SJSA1 (cell line): ENCODE measurements around the gene CLIC3. TPM values are rescaled to one million over a fixed set of nuclear protein-coding genes. Genes with fewer than 3 reads are reported as not detected.
"Not testable (repeated sequence)": the region's sequence is repeated elsewhere in the genome, so short reads cannot be mapped to it uniquely, and the experiment has no call there.

ENCODE experiments used
- DNase-seq, 2 experiments: peaks; one replicate each; pipeline ENCODE4 v3.0.0-alpha.2; 2015 to 2020; ENCODE audit warnings: low spot score in 2 of 2, low read depth in 1 of 2
- H3K27ac ChIP-seq: fragments of 250-450 bp; sonication (Bioruptor Pico); 2 replicates; pipeline ENCODE4 v1.5.1; 2020; ENCODE audit warnings: mild to moderate bottlenecking, moderate library complexity
- H3K27me3 ChIP-seq: fragments of 250-450 bp; sonication (Bioruptor Pico); replicated peaks from 2 replicates; pipeline ENCODE4 v1.5.1; 2020; ENCODE audit warnings: mild to moderate bottlenecking, moderate library complexity
- H3K36me3 ChIP-seq: fragments of 250-450 bp; sonication (Bioruptor Pico); 2 replicates; pipeline ENCODE4 v1.5.1; 2020; ENCODE audit warnings: mild to moderate bottlenecking
- H3K4me1 ChIP-seq: fragments of 250-450 bp; sonication (Bioruptor Pico); replicated peaks from 2 replicates; pipeline ENCODE4 v1.6.1; 2021; ENCODE audit warnings: mild to moderate bottlenecking
- H3K4me3 ChIP-seq: fragments of 250-450 bp; sonication (Bioruptor Pico); 2 replicates; pipeline ENCODE4 v1.5.1; 2020; ENCODE audit warnings: mild to moderate bottlenecking
- H3K9me3 ChIP-seq: fragments of 250-450 bp; sonication (Bioruptor Pico); replicated peaks from 2 replicates; pipeline ENCODE4 v1.5.1; 2020; ENCODE audit warnings: mild to moderate bottlenecking
- total RNA-seq: library from RNA; depleted of rRNA; stranded (reverse); fragments of >200 nt; shearing (Covaris generic); gene quantifications from 2 replicates; pipeline ENCODE4 v1.2.3, GENCODE V29; 2014

Gene CLIC3
- total RNA-seq, 1 experiment from 2014 or later = 0.89 TPM

DNA sequence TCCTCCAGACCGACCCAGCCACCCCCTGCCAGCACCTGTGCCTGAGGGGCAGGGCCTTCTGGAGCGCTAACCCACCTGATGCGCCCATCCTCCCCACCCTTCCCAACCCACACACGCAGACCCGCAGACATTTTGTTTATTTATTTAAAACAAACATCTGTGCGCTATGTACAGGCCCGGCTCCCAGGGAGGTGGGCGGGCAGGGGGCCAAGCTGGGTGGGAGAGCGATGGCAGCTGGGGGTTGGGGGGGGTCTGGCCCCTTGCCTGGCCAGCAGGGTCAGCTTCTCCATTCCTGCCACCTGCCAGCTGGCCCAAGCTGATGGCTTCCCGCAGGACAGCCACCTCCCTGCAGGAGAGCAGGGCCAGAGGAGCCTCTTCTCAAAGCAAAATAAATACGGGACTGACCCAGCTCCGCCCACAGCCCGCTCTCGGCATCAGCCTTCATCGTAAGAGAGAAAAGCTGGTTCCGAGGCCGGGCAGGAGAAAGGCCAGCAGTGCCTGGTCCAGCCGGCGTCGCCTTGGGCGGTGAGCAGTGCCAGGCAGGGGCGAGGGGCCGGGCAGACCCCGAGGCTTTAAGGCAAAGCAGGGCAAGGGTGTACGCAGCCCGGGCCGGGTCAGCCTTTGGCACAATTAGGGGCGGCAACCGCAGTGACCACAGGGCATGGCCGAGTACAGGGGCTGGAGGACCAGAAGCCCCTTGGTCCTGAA, 10.9 kb upstream of the CLIC3 start:
- peaks cover 8% of the 10 kb centered on the region for H3K4me1 ChIP-seq
- no peaks in the 10 kb centered on the region for H3K36me3 ChIP-seq
- no peak overlapping the region for H3K4me3 ChIP-seq
- H3K27ac ChIP-seq = no peak overlapping the region
- DNase-seq = no peak
- no peaks in the 10 kb centered on the region for H3K9me3 ChIP-seq
- H3K27me3 ChIP-seq = no peaks in the 10 kb centered on the region; the same call in 1 of the 2 replicates

DNA sequence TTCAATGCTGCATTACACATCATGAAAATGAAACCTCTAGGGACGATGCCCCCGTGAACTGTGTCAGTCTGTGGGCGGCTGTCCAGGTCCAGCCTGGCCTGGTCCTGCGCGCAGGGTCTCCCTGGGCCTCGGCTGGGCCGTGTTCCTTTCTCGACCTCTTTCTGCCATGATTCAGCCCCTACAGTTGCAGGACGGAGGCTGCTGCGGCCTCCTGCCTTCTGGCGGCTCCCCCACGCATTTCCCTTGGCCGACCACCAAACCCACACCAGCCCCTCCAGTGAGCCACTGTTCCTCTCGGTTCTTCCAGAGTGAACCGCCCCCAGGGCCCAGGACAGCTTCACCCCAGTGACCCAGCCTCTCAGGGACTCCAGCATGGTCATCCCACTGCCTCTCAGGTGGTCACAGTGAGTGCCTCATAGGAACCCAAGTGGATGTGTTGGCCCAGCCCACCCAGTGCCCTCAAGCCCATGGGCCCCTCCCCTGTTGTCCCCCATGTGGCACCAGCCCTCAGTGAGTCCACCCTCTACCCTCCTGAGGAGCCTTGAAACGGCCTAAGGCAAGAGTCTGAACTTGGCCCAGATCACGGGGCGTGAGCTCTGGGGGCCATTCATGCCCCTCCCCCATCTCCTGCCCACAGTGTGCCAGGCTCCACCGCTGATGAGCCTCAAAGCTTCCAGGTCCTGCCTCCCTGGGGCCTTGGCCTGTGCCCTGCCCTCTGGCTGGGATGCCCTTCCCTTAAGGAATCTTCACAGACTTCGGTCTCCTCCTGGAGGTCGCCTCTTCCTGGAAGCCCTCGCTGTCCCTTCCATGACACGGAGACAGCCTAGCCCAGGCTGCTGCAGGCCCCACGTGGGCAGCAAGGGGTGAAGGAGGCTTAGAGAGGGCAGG, 10.0 kb upstream of the CLIC3 start:
- no peaks in the 10 kb centered on the region; the same call in 1 of the 2 replicates for H3K27me3 ChIP-seq
- H3K4me3 ChIP-seq = no peak overlapping the region
- H3K9me3 ChIP-seq = no peaks in the 10 kb centered on the region
- H3K27ac ChIP-seq = no peak overlapping the region
- no peak for DNase-seq
- H3K4me1 ChIP-seq = peaks cover 8% of the 10 kb centered on the region
- no peaks in the 10 kb centered on the region for H3K36me3 ChIP-seq

DNA sequence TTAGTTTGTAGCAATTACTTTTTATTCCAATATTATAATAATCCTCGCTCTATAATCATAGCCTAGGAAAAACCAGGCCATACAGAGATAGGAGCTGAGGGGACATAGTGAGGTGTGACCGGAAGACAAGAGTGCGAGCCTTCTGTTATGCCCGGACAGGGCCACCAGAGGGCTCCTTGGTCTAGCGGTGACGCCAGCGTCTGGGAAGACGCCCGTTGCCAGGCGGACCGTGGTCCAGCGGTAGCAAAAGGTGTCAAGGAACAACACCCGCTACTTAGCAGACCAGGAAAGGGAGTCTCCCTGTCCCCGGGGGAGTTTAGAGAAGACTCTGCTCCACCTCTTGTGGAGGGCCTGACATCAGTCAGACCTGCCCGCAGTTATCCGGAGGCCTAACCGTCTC, 7.9 kb upstream of the CLIC3 start:
- H3K27me3 ChIP-seq, DNase-seq, H3K27ac ChIP-seq, H3K36me3 ChIP-seq, H3K9me3 ChIP-seq, H3K4me3 ChIP-seq: not testable (repeated sequence)
- H3K4me1 ChIP-seq = peaks cover 14% of the 10 kb centered on the region

DNA sequence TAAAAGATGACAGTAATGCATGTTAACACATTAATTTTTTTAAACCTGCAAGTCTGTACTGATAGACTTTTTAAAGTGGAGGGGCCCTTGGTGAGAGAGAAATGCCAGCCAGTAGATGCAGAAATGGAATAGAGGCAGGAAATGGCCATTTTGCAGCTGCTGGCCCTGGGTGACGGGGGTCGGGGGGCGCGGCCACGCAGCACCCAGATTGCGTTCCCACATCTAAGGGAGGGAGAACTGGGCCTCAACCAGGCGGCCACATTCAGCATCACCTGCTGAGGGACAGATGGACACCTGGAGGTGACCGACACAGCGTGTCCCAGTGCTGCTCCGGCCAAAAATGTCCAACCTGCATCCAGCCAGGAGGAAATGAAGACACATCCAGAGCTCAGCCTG, 6.3 kb upstream of the CLIC3 start:
- Histone ChIP-seq H3K4me3 (no peak overlapping the region), H3K9me3 (no peaks in the 10 kb centered on the region), H3K27ac (no peak overlapping the region), H3K36me3 (no peaks in the 10 kb centered on the region), H3K4me1 (peaks cover 18% of the 10 kb centered on the region), H3K27me3 (no peaks in the 10 kb centered on the region; the same call in 1 of the 2 replicates)
- no peak for DNase-seq

DNA sequence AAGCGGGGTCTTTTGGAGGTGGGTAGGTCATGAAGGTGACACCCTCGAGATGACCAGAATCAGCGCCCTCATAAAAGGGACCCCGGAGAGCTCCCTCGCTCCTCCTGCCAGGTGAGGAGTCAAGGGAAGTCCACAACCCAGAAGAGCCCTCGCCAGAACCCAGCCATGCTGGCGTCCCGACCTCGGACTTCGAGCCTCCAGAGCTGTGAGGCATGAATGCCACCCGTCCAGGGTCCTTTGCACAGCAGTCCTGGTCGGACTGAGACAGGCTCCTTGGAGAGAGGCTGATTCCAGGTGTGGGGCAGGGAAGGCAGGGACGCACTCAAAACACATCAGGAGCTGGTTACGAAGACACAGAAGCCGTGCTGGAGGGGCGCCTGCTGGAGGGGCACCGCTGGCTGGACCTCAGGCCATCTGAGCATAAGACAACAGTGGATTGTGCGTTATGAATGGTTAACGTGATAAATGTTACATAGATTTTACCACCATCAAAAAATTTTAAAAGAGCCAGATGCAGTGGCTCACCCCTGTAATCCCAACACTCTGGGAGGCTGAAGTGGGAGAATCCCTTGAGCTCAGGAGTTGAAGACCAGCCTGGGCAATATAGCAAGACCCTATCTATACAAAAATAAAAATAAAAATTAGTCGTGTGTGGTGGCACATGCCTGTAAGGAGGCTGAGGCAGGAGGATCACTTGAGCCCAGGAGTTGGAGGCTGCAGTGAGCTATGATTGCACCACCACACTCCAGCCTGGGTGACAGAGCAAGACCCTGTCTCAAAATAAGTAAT, 5.7 kb upstream of the CLIC3 start:
- H3K27ac ChIP-seq = no peak overlapping the region

DNA sequence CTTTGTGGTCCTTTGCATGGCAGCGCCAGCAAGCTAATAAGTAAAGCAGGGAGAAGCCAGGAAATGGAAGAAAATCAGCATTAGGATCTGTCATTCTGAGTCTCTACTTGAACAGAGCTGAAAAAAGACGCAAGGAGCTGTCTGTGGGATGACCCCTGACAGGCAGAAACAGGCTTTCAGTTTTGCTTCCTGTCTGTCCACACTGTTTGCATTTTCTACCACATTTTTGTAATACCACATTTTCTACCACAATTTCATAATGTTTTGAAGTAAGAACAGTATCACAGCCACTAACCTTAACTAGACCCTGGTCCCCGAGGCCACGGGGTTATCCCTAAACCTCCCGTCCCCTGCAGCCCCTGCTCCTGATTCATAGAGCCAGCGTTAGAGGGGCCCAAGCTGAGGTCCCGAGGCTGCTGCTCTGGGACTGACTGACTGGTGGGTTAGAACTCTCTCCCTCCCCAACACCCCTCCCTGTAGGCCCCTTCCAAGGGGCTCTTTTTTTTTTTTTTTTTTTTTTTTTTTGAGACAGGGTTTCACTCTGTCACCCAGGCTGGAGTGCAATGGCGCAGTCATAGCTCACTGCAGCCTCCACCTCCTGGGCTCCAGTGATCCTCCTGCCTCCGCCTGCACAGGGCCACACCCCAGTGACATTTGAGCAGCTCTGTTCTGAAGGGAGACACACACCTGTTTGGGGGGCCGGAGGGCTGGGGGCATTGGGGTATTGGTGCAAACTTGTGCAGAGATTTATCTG, 4.0 kb upstream of the CLIC3 start:
- no peak for DNase-seq
- Histone ChIP-seq H3K4me1 (peaks cover 26% of the 10 kb centered on the region), H3K9me3 (no peaks in the 10 kb centered on the region), H3K27me3 (no peaks in the 10 kb centered on the region), H3K36me3 (no peaks in the 10 kb centered on the region), H3K4me3 (no peak overlapping the region), H3K27ac (no peak overlapping the region)

More for the DNA sequence above, 5.7 kb upstream of the CLIC3 start:
- DNase-seq = no peak
- H3K4me3 ChIP-seq = no peak overlapping the region
- H3K9me3 ChIP-seq = no peaks in the 10 kb centered on the region
- no peaks in the 10 kb centered on the region for H3K36me3 ChIP-seq
- no peaks in the 10 kb centered on the region for H3K27me3 ChIP-seq
- peaks cover 13% of the 10 kb centered on the region for H3K4me1 ChIP-seq

DNA sequence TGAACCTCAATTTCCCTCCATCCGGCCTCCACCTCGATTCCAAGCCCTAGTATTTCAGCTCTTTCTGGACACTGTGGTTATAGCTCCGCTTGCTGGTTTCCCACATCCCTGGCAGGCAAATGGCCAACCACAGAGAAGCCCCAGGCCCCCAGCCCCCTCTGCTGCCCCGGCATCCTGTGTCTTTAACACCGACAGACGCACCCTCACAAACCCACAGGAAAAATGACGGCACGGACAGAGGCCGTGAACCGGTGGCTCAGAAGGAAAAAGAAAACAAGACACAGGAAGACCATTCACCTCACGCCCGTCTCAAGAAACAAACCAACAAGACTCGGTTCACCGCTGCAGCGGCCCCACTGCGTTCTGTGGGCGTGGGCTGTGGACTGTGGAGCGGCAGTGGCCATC, 1.5 kb upstream of the CLIC3 start:
- no peak for DNase-seq
- H3K27ac ChIP-seq = no peak overlapping the region
- peaks cover 30% of the 10 kb centered on the region for H3K4me1 ChIP-seq
- H3K9me3 ChIP-seq = no peaks in the 10 kb centered on the region
- H3K27me3 ChIP-seq = no peaks in the 10 kb centered on the region
- no peak overlapping the region for H3K4me3 ChIP-seq
- H3K36me3 ChIP-seq = no peaks in the 10 kb centered on the region

DNA sequence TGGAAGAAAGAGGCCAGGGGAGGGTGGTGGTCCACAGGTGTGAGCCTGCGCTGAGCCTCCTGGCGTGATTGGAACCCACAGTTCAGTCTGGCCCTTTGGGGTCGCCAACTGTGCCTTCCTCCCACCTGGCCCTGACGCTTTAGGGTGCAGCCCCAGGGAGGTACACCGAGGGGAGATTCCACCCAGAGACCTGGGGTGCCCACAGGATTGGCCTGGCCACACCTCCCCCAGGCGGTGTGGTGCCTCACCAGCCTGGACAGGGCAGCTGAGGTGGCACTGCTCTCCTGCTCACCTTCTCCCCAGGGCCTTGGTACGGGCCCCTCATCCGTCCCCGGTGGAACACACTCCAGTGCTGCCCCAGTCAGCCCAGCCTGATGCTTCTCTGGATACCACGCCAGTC, 1.0 kb upstream of the CLIC3 start:
- Histone ChIP-seq H3K4me3 (no peak overlapping the region), H3K4me1 (peaks cover 35% of the 10 kb centered on the region), H3K36me3 (no peaks in the 10 kb centered on the region), H3K27me3 (no peaks in the 10 kb centered on the region), H3K27ac (no peak overlapping the region), H3K9me3 (no peaks in the 10 kb centered on the region)
- no peak for DNase-seq

DNA sequence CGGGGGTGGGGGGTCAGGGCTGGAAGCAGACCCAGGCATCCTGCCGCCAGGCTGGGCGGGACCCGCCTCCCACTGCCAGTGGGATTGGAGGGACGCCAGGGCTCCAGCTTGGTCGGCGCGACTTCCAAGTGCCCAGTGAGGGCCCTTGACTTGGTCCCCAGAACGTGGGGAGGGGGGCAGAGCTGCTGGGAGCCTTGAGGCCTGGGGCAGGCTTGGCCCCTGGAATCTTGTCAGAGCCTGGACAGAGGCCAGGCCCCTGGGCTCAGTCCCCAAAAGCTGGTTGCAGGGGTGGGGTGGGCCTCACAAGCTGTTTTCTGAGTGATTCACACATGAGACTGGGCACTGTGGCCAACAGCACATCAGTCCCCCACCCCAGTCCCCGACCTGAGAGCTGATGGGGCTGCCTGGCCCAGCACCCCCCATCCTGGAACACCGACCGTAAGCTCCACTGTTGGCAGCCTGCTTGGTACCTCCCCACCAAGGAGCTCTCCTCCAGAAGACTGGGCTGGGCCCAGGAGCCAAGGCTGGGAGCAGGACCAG, 526 bp downstream of the CLIC3 start:
- H3K4me3 ChIP-seq = no peak overlapping the region
- no peaks in the 10 kb centered on the region for H3K36me3 ChIP-seq
- peaks cover 8% of the 10 kb centered on the region for H3K9me3 ChIP-seq
- H3K27me3 ChIP-seq = no peaks in the 10 kb centered on the region
- peaks cover 36% of the 10 kb centered on the region for H3K4me1 ChIP-seq
- H3K27ac ChIP-seq = no peak overlapping the region
- no peak for DNase-seq

DNA sequence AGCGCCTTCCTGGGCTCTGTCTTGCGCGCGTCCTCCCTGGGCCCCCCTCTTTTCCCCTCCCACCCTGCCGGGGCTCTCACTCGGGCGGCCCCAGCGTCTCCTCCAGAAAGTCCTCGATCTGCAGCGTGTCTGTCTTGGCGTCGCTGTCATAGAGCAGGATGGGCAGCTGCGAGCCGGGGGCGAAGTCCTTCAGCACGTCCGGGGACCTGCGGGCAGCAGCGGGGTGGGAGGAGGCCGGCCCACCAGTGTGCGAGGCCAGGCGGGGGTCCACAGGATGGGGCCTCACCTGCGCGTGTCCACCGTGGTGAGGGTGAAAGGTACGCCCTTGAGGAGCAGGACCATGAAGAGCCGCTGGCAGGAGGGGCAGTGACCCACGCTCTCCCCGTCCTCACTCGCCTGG, 1.0 kb downstream of the CLIC3 start:
- Histone ChIP-seq H3K4me3 (no peak overlapping the region), H3K27me3 (no peaks in the 10 kb centered on the region), H3K27ac (no peak overlapping the region), H3K36me3 (no peaks in the 10 kb centered on the region), H3K4me1 (peaks cover 36% of the 10 kb centered on the region), H3K9me3 (peaks cover 13% of the 10 kb centered on the region)
- no peak for DNase-seq

DNA sequence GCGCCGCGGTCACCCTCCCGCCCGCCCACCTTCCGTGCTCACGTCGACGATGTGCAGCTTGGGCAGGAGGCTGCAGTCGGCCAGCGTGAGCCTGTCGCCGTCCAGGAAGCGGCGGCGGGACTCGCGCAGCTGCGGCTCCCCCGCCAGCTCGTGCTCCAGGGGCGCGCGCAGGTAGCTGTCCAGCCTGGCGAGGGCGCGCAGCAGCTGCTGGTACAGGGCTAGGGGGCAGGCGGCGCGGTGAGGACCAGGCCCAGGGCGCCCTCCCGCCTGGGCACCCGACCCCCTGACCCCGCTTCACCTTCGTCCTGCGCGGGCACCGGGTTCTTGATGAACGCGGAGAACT, 1.5 kb downstream of the CLIC3 start:
- DNase-seq = no peak
- H3K9me3 ChIP-seq = peaks cover 13% of the 10 kb centered on the region
- H3K27ac ChIP-seq = no peak overlapping the region
- H3K4me3 ChIP-seq = no peak overlapping the region
- H3K4me1 ChIP-seq = peaks cover 32% of the 10 kb centered on the region
- no peaks in the 10 kb centered on the region for H3K36me3 ChIP-seq
- H3K27me3 ChIP-seq = no peaks in the 10 kb centered on the region

DNA sequence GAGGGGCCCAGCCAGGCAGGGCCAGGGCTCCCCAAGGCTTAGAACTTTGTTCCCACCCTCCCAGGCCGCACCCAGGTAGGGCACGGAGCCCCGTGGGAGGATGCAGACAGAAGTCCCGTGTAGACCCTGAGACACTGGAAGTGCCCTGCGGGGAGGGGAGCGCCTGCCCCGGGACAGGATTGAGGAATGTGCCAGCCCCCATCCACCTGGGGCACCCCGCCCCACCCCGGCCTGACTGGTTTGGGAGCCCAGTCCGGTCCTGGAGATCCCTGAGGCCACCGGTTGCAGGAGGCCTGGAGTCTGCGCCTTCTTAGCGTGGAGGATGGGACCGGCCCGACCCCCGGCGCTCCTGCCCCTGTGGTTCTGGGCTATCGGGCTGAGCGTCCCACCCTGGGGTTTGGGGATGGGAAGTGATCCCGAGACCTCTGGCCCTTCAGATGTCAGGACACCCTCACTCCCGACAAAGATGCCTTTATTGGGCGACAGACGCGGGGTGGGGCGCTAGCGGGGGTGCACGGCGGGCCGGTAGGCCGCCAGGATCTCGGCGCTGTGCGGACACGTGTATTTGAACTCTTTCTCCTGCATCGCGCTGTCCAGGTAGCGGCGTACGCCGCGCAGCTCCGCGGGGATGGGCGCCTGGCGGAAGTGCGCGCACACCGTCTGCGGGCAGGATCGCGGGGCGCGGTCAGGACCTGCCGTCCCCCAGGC, 2.0 kb downstream of the CLIC3 start:
- Histone ChIP-seq H3K27ac (no peak overlapping the region), H3K4me3 (no peak overlapping the region), H3K36me3 (no peaks in the 10 kb centered on the region), H3K4me1 (peaks cover 30% of the 10 kb centered on the region), H3K27me3 (no peaks in the 10 kb centered on the region), H3K9me3 (peaks cover 13% of the 10 kb centered on the region)
- no peak for DNase-seq
